Germinal center (tissue), 1 donor: ENCODE results near the gene BAIAP3.
A peak's percentile ranks its signal among the peaks of the same experiment; 100 is the strongest.

Experiments
- DNase-seq: peaks from one replicate; pipeline ENCODE4 v3.0.0; 2012; ENCODE audit warnings: mixed read lengths, low spot score

The BAIAP3 gene

GRCh38 chr16:1371054-1371978, 37.9 kb downstream of the BAIAP3 start:
- DNase-seq = no peak

GRCh38 chr16:1372292-1372950, 39.0 kb downstream of the BAIAP3 start:
- no peak for DNase-seq

- no peak for DNase-seq
Observed at GRCh38 chr16:1374418-1375297, 41.2 kb downstream of the BAIAP3 start.

- DNase-seq = no peak
Observed at GRCh38 chr16:1375298-1375640, 41.8 kb downstream of the BAIAP3 start.

GRCh38 chr16:1375741-1376410, 42.4 kb downstream of the BAIAP3 start:
- DNase-seq = no peak

GRCh38 chr16:1377406-1378010, 44.1 kb downstream of the BAIAP3 start:
- no peak for DNase-seq

- DNase-seq = no peak
Observed at GRCh38 chr16:1378087-1378803, 44.8 kb downstream of the BAIAP3 start.

GRCh38 chr16:1378804-1379303, 45.4 kb downstream of the BAIAP3 start:
- DNase-seq = peak; percentile 14

- peak; percentile 76 for DNase-seq
Observed at GRCh38 chr16:1379304-1380076, 46.0 kb downstream of the BAIAP3 start.

GRCh38 chr16:1380195-1380594, 46.8 kb downstream of the BAIAP3 start:
- DNase-seq = no peak

- no peak for DNase-seq
Observed at GRCh38 chr16:1381612-1382406, 48.4 kb downstream of the BAIAP3 start.

- no peak for DNase-seq
Observed at GRCh38 chr16:1383556-1383955, 50.1 kb downstream of the BAIAP3 start.

GRCh38 chr16:1385232-1385631, 51.8 kb downstream of the BAIAP3 start:
- no peak for DNase-seq

- DNase-seq = no peak
Observed at GRCh38 chr16:1387331-1387730, 53.9 kb downstream of the BAIAP3 start.

GRCh38 chr16:1389762-1390161, 56.3 kb downstream of the BAIAP3 start:
- no peak for DNase-seq

GRCh38 chr16:1390239-1390779, 56.9 kb downstream of the BAIAP3 start:
- no peak for DNase-seq

GRCh38 chr16:1392826-1393225, 59.4 kb downstream of the BAIAP3 start:
- DNase-seq = no peak

GRCh38 chr16:1393613-1394176, 60.2 kb downstream of the BAIAP3 start:
- no peak for DNase-seq
